Osteocyte (in vitro differentiated cells): ENCODE results near the gene SHOC1. TPM values are rescaled to one million over a fixed set of nuclear protein-coding genes. Genes with fewer than 3 reads are reported as not detected.

Experiments used
- DNase-seq: peaks from one replicate; pipeline ENCODE4 v3.0.0; 2021; ENCODE audit warnings: mixed read lengths; ENCODE audit not compliant: unreplicated experiment; ENCODE audit errors: extremely low spot score
- H3K27ac Mint-ChIP-seq: one replicate; pipeline ENCODE4 v1.8.0; 2021; ENCODE audit warnings: mild to moderate bottlenecking, mixed read lengths; ENCODE audit not compliant: unreplicated experiment
- H3K27me3 Mint-ChIP-seq: one replicate; pipeline ENCODE4 v1.8.0; 2021; ENCODE audit warnings: mixed read lengths; ENCODE audit not compliant: unreplicated experiment
- H3K36me3 Mint-ChIP-seq: one replicate; pipeline ENCODE4 v1.8.0; 2021; ENCODE audit warnings: mixed read lengths; ENCODE audit not compliant: unreplicated experiment
- H3K4me1 Mint-ChIP-seq: one replicate; pipeline ENCODE4 v1.8.0; 2021; ENCODE audit warnings: mixed read lengths; ENCODE audit not compliant: unreplicated experiment
- H3K4me3 Mint-ChIP-seq: one replicate; pipeline ENCODE4 v1.8.0; 2021; ENCODE audit warnings: mild to moderate bottlenecking, moderate library complexity, mixed read lengths; ENCODE audit not compliant: unreplicated experiment
- H3K9me3 Mint-ChIP-seq: one replicate; pipeline ENCODE4 v1.8.0; 2021; ENCODE audit warnings: mixed read lengths; ENCODE audit not compliant: unreplicated experiment
- total RNA-seq: library from RNA; stranded (reverse); gene quantifications from 2 replicates; pipeline ENCODE4 v1.2.1, GENCODE V29; 2021
- TF ChIP-seq, protein P1 (sequence below): fragments of 200-600 bp; sonication (generic); IDR thresholded peaks from 2 replicates; pipeline ENCODE4 v1.5.0; 2021; ENCODE audit warnings: antibody characterized with exemption, mild to moderate bottlenecking, moderate library complexity

The SHOC1 gene
- total RNA-seq, 1 donor from 2014 or later, result not detected

DNA sequence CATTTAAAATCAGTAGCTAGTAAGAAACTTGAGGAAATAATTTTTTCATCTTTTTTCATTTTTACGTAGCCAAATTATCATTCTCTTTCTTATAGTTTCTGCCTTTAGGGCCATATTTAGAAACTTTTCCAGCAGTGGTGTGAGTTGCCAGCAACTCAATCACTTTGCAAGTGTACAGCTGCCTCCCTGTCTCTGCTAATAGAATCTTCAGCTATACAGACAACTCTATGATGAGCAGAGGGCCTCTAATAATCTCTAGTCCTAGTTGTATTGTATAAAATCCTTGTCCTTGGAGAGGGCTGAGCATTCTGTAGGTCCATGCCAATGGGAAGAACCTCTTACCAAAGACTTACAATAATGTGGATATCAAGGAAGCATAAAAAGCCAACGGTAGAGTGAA, 11.5 kb upstream of the SHOC1 start:
- no peak for DNase-seq
- H3K27me3 Mint-ChIP-seq, result no peaks in the 10 kb centered on the region
- no peak overlapping the region for H3K4me3 Mint-ChIP-seq
- peaks cover 13% of the 10 kb centered on the region for H3K4me1 Mint-ChIP-seq
- TF ChIP-seq, protein P1, sequence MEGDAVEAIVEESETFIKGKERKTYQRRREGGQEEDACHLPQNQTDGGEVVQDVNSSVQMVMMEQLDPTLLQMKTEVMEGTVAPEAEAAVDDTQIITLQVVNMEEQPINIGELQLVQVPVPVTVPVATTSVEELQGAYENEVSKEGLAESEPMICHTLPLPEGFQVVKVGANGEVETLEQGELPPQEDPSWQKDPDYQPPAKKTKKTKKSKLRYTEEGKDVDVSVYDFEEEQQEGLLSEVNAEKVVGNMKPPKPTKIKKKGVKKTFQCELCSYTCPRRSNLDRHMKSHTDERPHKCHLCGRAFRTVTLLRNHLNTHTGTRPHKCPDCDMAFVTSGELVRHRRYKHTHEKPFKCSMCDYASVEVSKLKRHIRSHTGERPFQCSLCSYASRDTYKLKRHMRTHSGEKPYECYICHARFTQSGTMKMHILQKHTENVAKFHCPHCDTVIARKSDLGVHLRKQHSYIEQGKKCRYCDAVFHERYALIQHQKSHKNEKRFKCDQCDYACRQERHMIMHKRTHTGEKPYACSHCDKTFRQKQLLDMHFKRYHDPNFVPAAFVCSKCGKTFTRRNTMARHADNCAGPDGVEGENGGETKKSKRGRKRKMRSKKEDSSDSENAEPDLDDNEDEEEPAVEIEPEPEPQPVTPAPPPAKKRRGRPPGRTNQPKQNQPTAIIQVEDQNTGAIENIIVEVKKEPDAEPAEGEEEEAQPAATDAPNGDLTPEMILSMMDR, result no peak
- peaks cover 3% of the 10 kb centered on the region for H3K36me3 Mint-ChIP-seq
- peak overlapping the region; percentile 66 for H3K27ac Mint-ChIP-seq
- no peaks in the 10 kb centered on the region for H3K9me3 Mint-ChIP-seq

DNA sequence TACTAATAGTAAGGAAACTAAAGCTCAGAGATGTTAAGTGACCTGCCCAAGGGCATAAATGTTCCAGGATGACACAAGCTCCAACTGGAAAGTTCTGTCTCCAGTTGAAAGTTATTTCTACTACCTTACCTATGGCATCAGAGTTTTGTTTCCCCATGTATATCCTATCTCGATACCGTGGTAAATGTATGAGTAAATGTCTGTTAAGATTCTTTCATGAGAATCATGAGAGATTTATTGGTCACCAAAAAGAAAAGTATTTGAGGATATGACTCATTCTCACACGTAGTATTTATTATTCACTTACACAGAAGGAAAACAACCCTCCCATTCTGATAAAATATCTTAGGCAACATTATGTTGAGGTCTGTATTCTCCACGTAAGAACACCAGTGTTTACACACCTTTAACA, 11.1 kb upstream of the SHOC1 start:
- no peaks in the 10 kb centered on the region for H3K9me3 Mint-ChIP-seq
- TF ChIP-seq, protein P1, result no peak

DNA sequence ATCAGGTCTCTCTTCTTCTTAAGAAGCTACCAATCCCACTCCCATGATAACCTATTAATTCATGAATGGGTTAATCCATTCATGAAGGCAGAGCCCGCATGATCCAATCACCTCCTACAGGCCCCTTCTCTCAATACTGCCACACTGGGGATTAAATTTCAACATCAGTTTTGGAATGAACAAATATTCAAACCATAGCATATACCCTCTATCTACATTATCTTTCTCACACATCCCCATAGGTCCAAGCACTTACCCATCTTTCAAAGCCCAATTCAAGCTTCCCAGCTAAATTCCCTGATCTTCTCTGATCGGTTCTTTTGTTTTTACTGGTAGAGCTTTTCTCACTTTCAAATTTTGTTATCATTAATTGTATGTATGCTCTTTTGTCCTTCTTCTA, 10.5 kb upstream of the SHOC1 start:
- Mint-ChIP-seq H3K36me3 (peaks cover 3% of the 10 kb centered on the region), H3K27me3 (no peaks in the 10 kb centered on the region)
- DNase-seq, result no peak

More for the DNA sequence above, 11.1 kb upstream of the SHOC1 start:
- Mint-ChIP-seq H3K36me3 (peaks cover 3% of the 10 kb centered on the region), H3K27me3 (no peaks in the 10 kb centered on the region), H3K4me3 (no peak overlapping the region), H3K27ac (peak overlapping the region; percentile 66), H3K4me1 (peaks cover 13% of the 10 kb centered on the region)
- no peak for DNase-seq

DNA sequence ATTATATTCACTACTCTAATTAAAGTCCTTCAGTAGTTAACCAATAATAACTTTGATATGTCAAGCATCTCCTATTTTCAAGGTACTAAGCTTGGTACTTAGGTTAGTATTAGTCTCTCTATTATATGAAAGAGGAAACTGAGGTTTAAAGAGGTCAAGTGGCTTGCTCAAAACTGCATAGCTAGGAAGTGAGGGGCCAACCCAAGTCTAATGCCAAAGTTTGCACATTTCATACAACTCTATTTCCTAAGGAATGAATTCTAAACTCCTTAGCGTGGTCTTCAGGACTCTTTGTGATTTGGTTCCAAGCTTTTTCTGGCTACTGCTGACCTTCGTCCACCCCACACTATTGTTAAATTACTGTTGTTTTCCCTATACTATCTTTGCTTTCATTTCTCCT, 9.9 kb upstream of the SHOC1 start:
- Mint-ChIP-seq H3K4me3 (no peak overlapping the region), H3K27ac (no peak overlapping the region)

More for the DNA sequence above, 10.5 kb upstream of the SHOC1 start:
- TF ChIP-seq, protein P1, result no peak
- Mint-ChIP-seq H3K27ac (peak overlapping the region; percentile 66), H3K4me3 (no peak overlapping the region), H3K9me3 (no peaks in the 10 kb centered on the region), H3K4me1 (peaks cover 13% of the 10 kb centered on the region)

DNA sequence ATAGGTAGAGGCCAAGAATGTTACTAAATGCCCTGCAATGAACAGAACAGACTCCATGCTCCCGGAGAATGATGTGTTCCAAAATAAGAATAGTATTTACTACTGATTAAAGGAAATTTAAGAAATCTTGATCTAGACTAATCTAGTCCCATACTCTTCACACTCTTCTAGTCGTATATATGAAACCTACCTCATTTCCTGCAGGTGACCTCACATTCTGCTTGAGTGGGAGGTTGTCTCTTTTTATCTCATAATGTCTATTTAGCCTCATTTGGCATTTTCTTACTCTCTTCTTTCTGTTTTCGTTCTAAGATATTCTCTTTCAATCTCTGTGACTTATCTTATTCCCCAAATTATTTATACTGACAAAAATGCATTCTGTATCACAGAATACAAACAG, 9.2 kb upstream of the SHOC1 start:
- Mint-ChIP-seq H3K9me3 (no peaks in the 10 kb centered on the region), H3K27me3 (no peaks in the 10 kb centered on the region), H3K4me3 (no peak overlapping the region), H3K27ac (no peak overlapping the region), H3K36me3 (peaks cover 3% of the 10 kb centered on the region), H3K4me1 (peaks cover 13% of the 10 kb centered on the region)
- no peak for DNase-seq
- TF ChIP-seq, protein P1, result no peak

More for the DNA sequence above, 9.9 kb upstream of the SHOC1 start:
- TF ChIP-seq, protein P1, result no peak
- Mint-ChIP-seq H3K9me3 (no peaks in the 10 kb centered on the region), H3K27me3 (no peaks in the 10 kb centered on the region), H3K4me1 (peaks cover 13% of the 10 kb centered on the region), H3K36me3 (peaks cover 3% of the 10 kb centered on the region)
- no peak for DNase-seq
